Natural killer cell (primary cell): ENCODE measurements around the gene DCDC2C. TPM values are rescaled to one million over a fixed set of nuclear protein-coding genes. Genes with fewer than 3 reads are reported as not detected.

Source experiments
- ATAC-seq, 3 donors: fragments of 150-1000 bp in 2 of 3; fragments of 200-7000 bp in 1 of 3; cut with Tn5 transposase; 1 replicate in 1 of 3; 2 replicates in 2 of 3; pipeline ENCODE4 v1.10.0; 2021; ENCODE audit warnings: mild to moderate bottlenecking in 2 of 3, moderate library complexity in 2 of 3
- DNase-seq, 2 donors: peaks; one replicate each; pipeline versions ENCODE4 v3.0.0 to v3.0.0-alpha.2; 2013 to 2021; ENCODE audit warnings: mixed read lengths in 1 of 2
- H3K27ac ChIP-seq: one replicate; pipeline ENCODE4 v1.5.1; 2013; ENCODE audit warnings: mild to moderate bottlenecking, low read length
- H3K27me3 ChIP-seq: one replicate; pipeline ENCODE4 v1.6.1; 2013; ENCODE audit warnings: low read length; ENCODE audit not compliant: control insufficient read depth, insufficient read depth
- H3K36me3 ChIP-seq: one replicate; pipeline ENCODE4 v1.6.1; 2013; ENCODE audit warnings: low read length; ENCODE audit not compliant: control insufficient read depth, insufficient read depth
- H3K4me1 ChIP-seq: one replicate; pipeline ENCODE4 v1.6.1; 2013; ENCODE audit warnings: low read length; ENCODE audit not compliant: control insufficient read depth, insufficient read depth
- H3K4me3 ChIP-seq: one replicate; pipeline ENCODE4 v1.5.1; 2013; ENCODE audit warnings: low read length
- H3K9me3 ChIP-seq: one replicate; pipeline ENCODE4 v1.6.1; 2013; ENCODE audit warnings: low read length; ENCODE audit not compliant: control insufficient read depth, insufficient read depth
- H3K27ac Mint-ChIP-seq, 2 donors: one replicate each; pipeline ENCODE4 v1.8.0; 2022; ENCODE audit warnings: mild to moderate bottlenecking in 2 of 2, mixed read lengths in 2 of 2, moderate library complexity in 1 of 2
- H3K27me3 Mint-ChIP-seq, 2 donors: one replicate each; pipeline ENCODE4 v1.8.0; 2022; ENCODE audit warnings: low read depth in 2 of 2, mixed read lengths in 2 of 2
- H3K36me3 Mint-ChIP-seq: one replicate; pipeline ENCODE4 v1.8.0; 2022; ENCODE audit warnings: mixed read lengths
- H3K4me1 Mint-ChIP-seq, 2 donors: one replicate each; pipeline ENCODE4 v1.8.0; 2022; ENCODE audit warnings: mixed read lengths in 2 of 2
- H3K4me3 Mint-ChIP-seq: one replicate; pipeline ENCODE4 v1.8.0; 2022; ENCODE audit warnings: mild to moderate bottlenecking, moderate library complexity, mixed read lengths
- H3K9me3 Mint-ChIP-seq, 2 donors: one replicate each; pipeline ENCODE4 v1.8.0; 2022; ENCODE audit warnings: mixed read lengths in 2 of 2
- WGBS: methylation state at CpG from one replicate; pipeline ENCODE4 v1.1.7; 2013; ENCODE audit warnings: missing lambda C conversion rate; ENCODE audit not compliant: insufficient coverage; 5-methylcytosine and 5-hydroxymethylcytosine counted together
- intact Hi-C: fragments of 100-400 bp; cut with micrococcal nuclease; formaldehyde crosslinking; loops from one replicate; pipeline ENCODE4 v1.14.2; 2022
- total RNA-seq, 4 donors: library from RNA; stranded (reverse); fragments of 120-200 nt in 1 of 4; gene quantifications; one replicate each; pipeline versions ENCODE4 v1.2.3 to v1.2.4, GENCODE V29; 2013 to 2022
- TF ChIP-seq, protein P1 (sequence below): fragments of 200-600 bp; IDR thresholded peaks from one replicate; pipeline ENCODE4 v1.8.0; 2022; ENCODE audit warnings: antibody characterized with exemption

DCDC2C gene
- total RNA-seq, 3 donors from 2014 or later (not counting 1 experiment from before 2014, with no cell fraction given), result not detected

DNA sequence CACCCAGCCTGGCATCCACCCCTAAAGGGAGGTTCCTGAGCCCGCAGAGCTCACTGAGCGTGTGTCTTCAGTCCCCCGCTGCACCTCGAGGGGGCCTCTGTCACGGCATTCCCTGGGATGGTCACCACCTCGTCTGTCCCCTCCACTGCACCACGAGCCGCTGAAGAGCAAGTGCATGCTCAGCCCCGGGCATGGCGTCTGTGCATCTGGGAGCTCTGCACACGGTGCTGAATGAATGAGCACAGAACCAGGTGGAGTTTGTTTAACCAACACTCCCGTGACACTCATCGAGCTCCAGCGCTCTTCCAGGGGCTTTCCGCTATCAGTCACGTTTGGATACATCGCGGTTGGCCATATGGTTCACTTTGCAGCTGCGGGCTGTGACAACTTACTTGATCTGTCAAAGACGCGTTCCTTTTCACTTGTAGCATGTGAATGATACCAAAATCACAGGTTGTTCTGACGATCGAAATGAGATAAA is 36.2 kb upstream of the DCDC2C start:
- H3K9me3 ChIP-seq, result no peaks in the 10 kb centered on the region
- H3K27ac ChIP-seq, result no peak overlapping the region
- no peaks in the 10 kb centered on the region for H3K36me3 ChIP-seq
- no peaks in the 10 kb centered on the region for H3K4me1 Mint-ChIP-seq
- WGBS, result 86% methylated on average over 23 of the region's 23 CpGs
- no peak overlapping the region for H3K27ac Mint-ChIP-seq
- no peaks in the 10 kb centered on the region for H3K36me3 Mint-ChIP-seq
- no peaks in the 10 kb centered on the region for H3K4me1 ChIP-seq
- DNase-seq, result no peak
- TF ChIP-seq, protein P1, sequence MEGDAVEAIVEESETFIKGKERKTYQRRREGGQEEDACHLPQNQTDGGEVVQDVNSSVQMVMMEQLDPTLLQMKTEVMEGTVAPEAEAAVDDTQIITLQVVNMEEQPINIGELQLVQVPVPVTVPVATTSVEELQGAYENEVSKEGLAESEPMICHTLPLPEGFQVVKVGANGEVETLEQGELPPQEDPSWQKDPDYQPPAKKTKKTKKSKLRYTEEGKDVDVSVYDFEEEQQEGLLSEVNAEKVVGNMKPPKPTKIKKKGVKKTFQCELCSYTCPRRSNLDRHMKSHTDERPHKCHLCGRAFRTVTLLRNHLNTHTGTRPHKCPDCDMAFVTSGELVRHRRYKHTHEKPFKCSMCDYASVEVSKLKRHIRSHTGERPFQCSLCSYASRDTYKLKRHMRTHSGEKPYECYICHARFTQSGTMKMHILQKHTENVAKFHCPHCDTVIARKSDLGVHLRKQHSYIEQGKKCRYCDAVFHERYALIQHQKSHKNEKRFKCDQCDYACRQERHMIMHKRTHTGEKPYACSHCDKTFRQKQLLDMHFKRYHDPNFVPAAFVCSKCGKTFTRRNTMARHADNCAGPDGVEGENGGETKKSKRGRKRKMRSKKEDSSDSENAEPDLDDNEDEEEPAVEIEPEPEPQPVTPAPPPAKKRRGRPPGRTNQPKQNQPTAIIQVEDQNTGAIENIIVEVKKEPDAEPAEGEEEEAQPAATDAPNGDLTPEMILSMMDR, result no peak
- H3K4me3 ChIP-seq, result no peak overlapping the region
- H3K27me3 Mint-ChIP-seq, result peaks cover 0 to 6% of the 10 kb centered on the region in 2 donors
- no peak overlapping the region for H3K4me3 Mint-ChIP-seq
- ATAC-seq, result no peak
- no peaks in the 10 kb centered on the region for H3K27me3 ChIP-seq
- no peaks in the 10 kb centered on the region for H3K9me3 Mint-ChIP-seq
- intact Hi-C loops, result no loop called here

DNA sequence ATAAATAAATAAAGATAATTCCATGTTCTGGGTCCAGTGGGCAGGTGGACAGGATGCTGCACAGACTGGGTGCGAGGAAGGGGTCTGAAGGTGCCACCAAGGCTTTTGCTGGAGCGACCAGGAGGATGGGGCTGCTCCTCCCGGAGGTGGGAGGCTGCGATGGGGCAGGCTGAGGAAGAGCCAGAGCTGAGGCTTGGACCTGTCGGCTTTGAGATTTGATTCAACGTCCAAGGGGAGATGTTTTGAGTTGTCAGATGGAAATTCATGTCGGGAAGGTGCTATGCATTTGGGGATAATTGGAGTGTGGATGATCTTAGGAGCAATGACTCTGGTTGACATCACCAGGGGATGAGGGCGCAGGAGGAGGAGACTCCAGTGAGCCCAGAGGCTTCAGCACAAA is 33.7 kb upstream of the DCDC2C start:
- no peaks in the 10 kb centered on the region for H3K36me3 ChIP-seq
- ATAC-seq, result no peak
- no peak overlapping the region for H3K4me3 ChIP-seq
- Mint-ChIP-seq H3K27me3 (peaks cover 0 to 4% of the 10 kb centered on the region in 2 donors), H3K36me3 (no peaks in the 10 kb centered on the region), H3K9me3 (no peaks in the 10 kb centered on the region), H3K27ac (no peak overlapping the region), H3K4me3 (no peak overlapping the region), H3K4me1 (no peaks in the 10 kb centered on the region)
- intact Hi-C loops, result no loop called here
- no peak for DNase-seq
- H3K27me3 ChIP-seq, result no peaks in the 10 kb centered on the region
- TF ChIP-seq, protein P1, result no peak
- 88% methylated on average over 8 of the region's 8 CpGs for WGBS
- H3K27ac ChIP-seq, result no peak overlapping the region
- H3K4me1 ChIP-seq, result no peaks in the 10 kb centered on the region
- H3K9me3 ChIP-seq, result no peaks in the 10 kb centered on the region

DNA sequence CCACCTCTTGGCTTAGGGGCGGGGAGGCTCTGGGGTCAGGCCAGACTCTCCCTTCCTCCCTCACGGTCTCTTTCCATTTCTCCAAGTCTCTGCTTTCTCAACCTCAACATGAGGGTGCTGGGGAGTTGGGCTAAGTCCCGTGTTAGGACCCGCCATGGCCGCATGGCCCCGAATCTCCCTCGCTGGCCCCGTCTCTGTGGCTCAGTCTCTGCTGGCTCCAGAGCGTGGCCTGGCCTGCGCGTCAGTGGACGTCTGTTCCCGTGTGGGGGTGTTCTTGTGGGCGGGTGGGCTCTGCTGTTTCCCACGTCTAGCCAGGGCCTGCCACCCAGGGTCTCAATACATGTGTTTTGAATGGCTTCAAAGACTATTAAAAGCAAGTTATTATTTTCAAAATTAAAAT is 33.0 kb upstream of the DCDC2C start:
- Mint-ChIP-seq H3K4me3 (no peak overlapping the region), H3K9me3 (no peaks in the 10 kb centered on the region), H3K27me3 (peaks cover 0 to 4% of the 10 kb centered on the region in 2 donors), H3K36me3 (no peaks in the 10 kb centered on the region), H3K27ac (no peak overlapping the region), H3K4me1 (no peaks in the 10 kb centered on the region)
- 89% methylated on average over 11 of the region's 15 CpGs for WGBS
- TF ChIP-seq, protein P1, result no peak
- DNase-seq, result no peak
- intact Hi-C loops, result no loop called here
- no peak overlapping the region for H3K27ac ChIP-seq
- H3K9me3 ChIP-seq, result no peaks in the 10 kb centered on the region
- H3K36me3 ChIP-seq, result no peaks in the 10 kb centered on the region
- no peaks in the 10 kb centered on the region for H3K4me1 ChIP-seq
- H3K27me3 ChIP-seq, result no peaks in the 10 kb centered on the region
- H3K4me3 ChIP-seq, result no peak overlapping the region
- no peak for ATAC-seq

DNA sequence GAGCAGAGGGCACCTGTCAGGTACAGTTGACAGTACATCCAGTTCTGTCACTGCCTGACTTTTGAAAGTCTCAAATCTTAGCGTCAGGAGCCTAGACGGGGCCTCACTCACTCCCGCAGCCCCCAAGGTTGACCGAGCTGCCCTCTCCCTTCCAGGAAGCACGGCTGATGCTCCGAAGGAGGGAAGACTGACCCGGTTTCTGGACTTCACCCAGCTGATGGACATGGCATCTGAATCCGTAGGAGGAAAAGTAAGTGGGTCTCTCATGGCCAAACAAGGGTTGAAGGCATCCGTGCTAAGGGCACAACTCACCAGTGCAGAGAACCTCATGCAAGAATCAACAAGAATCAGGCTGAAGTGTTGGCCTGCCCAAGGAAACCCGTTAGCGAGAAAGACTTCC is 32.4 kb upstream of the DCDC2C start:
- WGBS, result 89% methylated on average over 11 of the region's 11 CpGs
- Mint-ChIP-seq H3K36me3 (no peaks in the 10 kb centered on the region), H3K27ac (no peak overlapping the region)

More for the DNA sequence above, 32.4 kb upstream of the DCDC2C start:
- Histone ChIP-seq H3K27me3 (no peaks in the 10 kb centered on the region), H3K27ac (no peak overlapping the region), H3K4me1 (no peaks in the 10 kb centered on the region), H3K4me3 (no peak overlapping the region), H3K36me3 (no peaks in the 10 kb centered on the region), H3K9me3 (no peaks in the 10 kb centered on the region)
- no peak for ATAC-seq
- Mint-ChIP-seq H3K27me3 (peaks cover 0 to 4% of the 10 kb centered on the region in 2 donors), H3K9me3 (no peaks in the 10 kb centered on the region), H3K4me1 (no peaks in the 10 kb centered on the region), H3K4me3 (no peak overlapping the region)
- DNase-seq, result no peak
- intact Hi-C loops, result no loop called here
- TF ChIP-seq, protein P1, result no peak
